H9 (cell line): ENCODE results near the gene DGKB. TPM values are rescaled to one million over a fixed set of nuclear protein-coding genes. Genes with fewer than 3 reads are reported as not detected.

Experiments
- DNase-seq: peaks from one replicate; pipeline ENCODE4 v3.0.0-alpha.2; 2017
- H2AFZ ChIP-seq: one replicate; pipeline ENCODE4 v1.6.1; 2013; ENCODE audit warnings: mild to moderate bottlenecking, low read length, control low read depth, moderate library complexity
- H2AK5ac ChIP-seq: 2 replicates; pipeline ENCODE4 v1.6.1; 2013; ENCODE audit warnings: low read length, control low read depth, mixed read lengths; ENCODE audit not compliant: insufficient read length
- H2BK120ac ChIP-seq: one replicate; pipeline ENCODE4 v1.6.1; 2013; ENCODE audit warnings: low read depth, mild to moderate bottlenecking, low read length, control low read depth, inconsistent platforms; ENCODE audit not compliant: poor library complexity, severe bottlenecking
- H2BK12ac ChIP-seq: 2 replicates; pipeline ENCODE4 v1.6.1; 2013; ENCODE audit warnings: low read length, control low read depth, mixed read lengths, low read depth; ENCODE audit not compliant: insufficient read length
- H2BK15ac ChIP-seq: 2 replicates; pipeline ENCODE4 v1.6.1; 2013; ENCODE audit warnings: low read depth, low read length, control low read depth
- H2BK20ac ChIP-seq: one replicate; pipeline ENCODE4 v1.6.1; 2013; ENCODE audit warnings: low read depth, mild to moderate bottlenecking, low read length, control low read depth, inconsistent platforms; ENCODE audit not compliant: poor library complexity, severe bottlenecking
- H2BK5ac ChIP-seq: 2 replicates; pipeline ENCODE4 v1.6.1; 2013; ENCODE audit warnings: low read length, control low read depth, mixed read lengths; ENCODE audit not compliant: insufficient read length
- H3K14ac ChIP-seq: 2 replicates; pipeline ENCODE4 v1.6.1; 2013; ENCODE audit warnings: low read length, control low read depth; ENCODE audit not compliant: insufficient read depth
- H3K18ac ChIP-seq: 2 replicates; pipeline ENCODE4 v1.6.1; 2013; ENCODE audit warnings: low read depth, mild to moderate bottlenecking, mixed read lengths, low read length, control low read depth; ENCODE audit not compliant: insufficient read length
- H3K23ac ChIP-seq: 2 replicates; pipeline ENCODE4 v1.6.1; 2013; ENCODE audit warnings: low read length, control low read depth, mixed read lengths, low read depth; ENCODE audit not compliant: insufficient read length
- H3K23me2 ChIP-seq: 2 replicates; pipeline ENCODE4 v1.6.1; 2013; ENCODE audit warnings: low read depth, mild to moderate bottlenecking, mixed read lengths, low read length, control low read depth; ENCODE audit not compliant: insufficient read length, poor library complexity, severe bottlenecking
- H3K27ac ChIP-seq: 2 replicates; pipeline ENCODE4 v1.5.1; 2013; ENCODE audit warnings: low read length, control low read depth, mixed read lengths, low read depth; ENCODE audit not compliant: insufficient read length
- H3K27me3 ChIP-seq: 2 replicates; pipeline ENCODE4 v1.6.1; 2013; ENCODE audit warnings: low read length, control low read depth, inconsistent platforms; ENCODE audit not compliant: insufficient read depth
- H3K4ac ChIP-seq: 2 replicates; pipeline ENCODE4 v1.6.1; 2013; ENCODE audit warnings: low read depth, mild to moderate bottlenecking, control low read depth, inconsistent platforms, low read length, moderate library complexity
- H3K4me1 ChIP-seq: 2 replicates; pipeline ENCODE4 v1.6.1; 2013; ENCODE audit warnings: low read length, control low read depth, inconsistent platforms; ENCODE audit not compliant: insufficient read depth
- H3K4me2 ChIP-seq: 2 replicates; pipeline ENCODE4 v1.6.1; 2013; ENCODE audit warnings: low read length, control low read depth, mixed read lengths; ENCODE audit not compliant: insufficient read length, insufficient read depth
- H3K56ac ChIP-seq: 2 replicates; pipeline ENCODE4 v1.6.1; 2013; ENCODE audit warnings: low read depth, mild to moderate bottlenecking, mixed read lengths, low read length, control low read depth; ENCODE audit not compliant: insufficient read length
- H3K79me1 ChIP-seq: 2 replicates; pipeline ENCODE4 v1.6.1; 2013; ENCODE audit warnings: low read depth, mild to moderate bottlenecking, moderate library complexity, low read length, control low read depth, inconsistent platforms; ENCODE audit not compliant: insufficient read depth, poor library complexity, severe bottlenecking
- H3K79me2 ChIP-seq: 2 replicates; pipeline ENCODE4 v1.6.1; 2013; ENCODE audit warnings: low read length, control low read depth, inconsistent platforms; ENCODE audit not compliant: insufficient read depth
- H3K9ac ChIP-seq: 2 replicates; pipeline ENCODE4 v1.6.1; 2013; ENCODE audit warnings: low read length, control low read depth, mixed read lengths; ENCODE audit not compliant: insufficient read length; ENCODE audit errors: extremely low read depth
- H3K9me3 ChIP-seq: one replicate; pipeline ENCODE4 v1.6.1; 2013; ENCODE audit warnings: low read depth, low read length, inconsistent platforms; ENCODE audit not compliant: control insufficient read depth
- H3T11ph ChIP-seq: one replicate; pipeline ENCODE4 v1.6.1; 2013; ENCODE audit warnings: mild to moderate bottlenecking, low read length, control low read depth, inconsistent platforms
- H4K20me1 ChIP-seq: one replicate; pipeline ENCODE4 v1.6.1; 2013; ENCODE audit not compliant: control insufficient read depth, insufficient read length, insufficient read depth
- H4K5ac ChIP-seq: 2 replicates; pipeline ENCODE4 v1.6.1; 2013; ENCODE audit warnings: low read depth, mild to moderate bottlenecking, mixed read lengths, low read length, control low read depth; ENCODE audit not compliant: insufficient read length
- H4K8ac ChIP-seq: replicated peaks from 2 replicates; pipeline ENCODE4 v1.6.1; 2013; ENCODE audit warnings: low read length, control low read depth, mixed read lengths, low read depth; ENCODE audit not compliant: insufficient read length
- H4K91ac ChIP-seq: 2 replicates; pipeline ENCODE4 v1.6.1; 2013; ENCODE audit warnings: low read depth, mild to moderate bottlenecking, moderate library complexity, mixed read lengths, low read length, control low read depth; ENCODE audit not compliant: insufficient read length
- H3K27ac Mint-ChIP-seq, 3 experiments: 2 replicates in 2 of 3; 3 replicates in 1 of 3; pipeline ENCODE4 v1.8.0; 2020 to 2021; ENCODE audit warnings: mixed read lengths in 3 of 3, mild to moderate bottlenecking in 1 of 3, moderate library complexity in 1 of 3
- H3K27me3 Mint-ChIP-seq: 2 replicates; pipeline ENCODE4 v1.8.0; 2021; ENCODE audit warnings: low read depth, mild to moderate bottlenecking, moderate library complexity, mixed read lengths
- H3K36me3 Mint-ChIP-seq, 3 experiments: 2 replicates in 2 of 3; 3 replicates in 1 of 3; pipeline ENCODE4 v1.8.0; 2020 to 2021; ENCODE audit warnings: low read depth in 3 of 3, mixed read lengths in 3 of 3; ENCODE audit not compliant: insufficient read depth in 1 of 3
- H3K4me1 Mint-ChIP-seq, 2 experiments: 2 replicates each; pipeline ENCODE4 v1.8.0; 2020; ENCODE audit warnings: mixed read lengths in 2 of 2
- H3K4me3 Mint-ChIP-seq, 2 experiments: 2 replicates in 1 of 2; 3 replicates in 1 of 2; pipeline ENCODE4 v1.8.0; 2020 to 2021; ENCODE audit warnings: mild to moderate bottlenecking in 2 of 2, mixed read lengths in 2 of 2, moderate library complexity in 1 of 2
- H3K9me3 Mint-ChIP-seq, 2 experiments: 2 replicates in 1 of 2; 3 replicates in 1 of 2; pipeline ENCODE4 v1.8.0; 2020; ENCODE audit warnings: mild to moderate bottlenecking in 2 of 2, mixed read lengths in 2 of 2, moderate library complexity in 1 of 2
- CTCF ChIP-seq: fragments of 200-600 bp; sonication (generic); conservative IDR thresholded peaks from 3 replicates; pipeline ENCODE4 v1.8.0; 2021; ENCODE audit warnings: antibody characterized with exemption, mild to moderate bottlenecking
- WGBS: extraction: QIAGEN DNeasy Blood & Tissue Kit; methylation state at CpG from one replicate; pipeline ENCODE4 v1.1.7; 2013; ENCODE audit warnings: missing lambda C conversion rate, low lambda C conversion rate, mixed read lengths; ENCODE audit not compliant: insufficient read length; ENCODE audit errors: extremely low coverage; 5-methylcytosine and 5-hydroxymethylcytosine counted together
- total RNA-seq: library from RNA; stranded (reverse); gene quantifications from 2 replicates; pipeline ENCODE4 v1.2.1, GENCODE V29; 2021

DGKB gene
- total RNA-seq, 1 experiment from 2014 or later = 0.26 TPM

DNA sequence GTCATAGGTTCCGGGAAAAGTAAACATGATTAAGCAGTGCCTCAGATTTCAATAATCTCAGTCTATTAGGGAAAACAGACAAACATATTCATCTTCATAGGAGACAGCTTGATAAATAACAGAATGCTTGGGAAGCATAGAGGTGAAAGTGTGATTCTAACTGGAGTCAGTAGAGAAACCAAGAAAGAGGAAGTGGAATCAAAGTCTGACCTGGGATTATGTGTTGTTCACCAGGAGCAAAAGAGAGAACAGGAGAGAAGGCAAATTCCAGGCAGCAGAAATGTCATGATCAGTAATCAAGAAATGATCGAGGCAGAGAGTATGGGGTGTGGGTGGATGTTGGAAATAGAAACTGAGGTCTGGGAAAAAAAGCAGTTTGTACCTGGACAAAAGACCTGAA, 43.7 kb downstream of the DGKB start:
- H3K27ac ChIP-seq = no peak overlapping the region
- H2BK120ac ChIP-seq = no peak overlapping the region
- WGBS = no CpG with 5 or more reads among the region's 2 CpGs
- no peaks in the 10 kb centered on the region for H3K23me2 ChIP-seq
- Mint-ChIP-seq H3K4me1 (no peaks in the 10 kb centered on the region), H3K27me3 (no peaks in the 10 kb centered on the region), H3K9me3 (peaks cover 6 to 13% of the 10 kb centered on the region in 2 experiments), H3K36me3 (peaks cover 2 to 6% (median 4%) of the 10 kb centered on the region in 3 experiments; a peak in 5 of 7 replicates), H3K4me3 (no peak overlapping the region), H3K27ac (no peak overlapping the region)
- peak overlapping the region; percentile 67 for H3T11ph ChIP-seq
- H4K91ac ChIP-seq = no peak overlapping the region
- no peak overlapping the region for H3K4ac ChIP-seq
- H2BK12ac ChIP-seq = no peak overlapping the region
- H3K23ac ChIP-seq = no peak overlapping the region
- H3K4me1 ChIP-seq = no peaks in the 10 kb centered on the region
- no peaks in the 10 kb centered on the region for H3K79me1 ChIP-seq
- no peak overlapping the region for H3K9ac ChIP-seq
- H4K20me1 ChIP-seq = no peaks in the 10 kb centered on the region
- H3K56ac ChIP-seq = no peak overlapping the region
- H2BK20ac ChIP-seq = no peak overlapping the region
- H4K5ac ChIP-seq = no peak overlapping the region
- no peak overlapping the region for H2BK15ac ChIP-seq
- no peak overlapping the region for H3K4me2 ChIP-seq
- no peak overlapping the region for H2AK5ac ChIP-seq
- H4K8ac ChIP-seq = no peak overlapping the region
- no peak for TF ChIP-seq CTCF
- no peak overlapping the region for H2AFZ ChIP-seq
- no peaks in the 10 kb centered on the region for H3K9me3 ChIP-seq
- H3K79me2 ChIP-seq = no peaks in the 10 kb centered on the region
- no peak for DNase-seq
- no peak overlapping the region for H3K14ac ChIP-seq
- no peaks in the 10 kb centered on the region for H3K27me3 ChIP-seq
- H3K18ac ChIP-seq = no peak overlapping the region
- H2BK5ac ChIP-seq = no peak overlapping the region
